Skeletal muscle tissue (tissue), 4 donors: ENCODE data around the gene RAD9B. TPM values are rescaled to one million over a fixed set of nuclear protein-coding genes. Genes with fewer than 3 reads are reported as not detected.
A peak's percentile ranks its signal among the peaks of the same experiment; 100 is the strongest.
"Not testable (repeated sequence)": the region's sequence is repeated elsewhere in the genome, so short reads cannot be mapped to it uniquely, and the experiment has no call there.

ENCODE experiments used
- H3K27ac ChIP-seq: one replicate; pipeline ENCODE4 v1.7.0; 2013; ENCODE audit warnings: mild to moderate bottlenecking, low read depth, low read length, inconsistent platforms
- H3K27me3 ChIP-seq, 3 donors: one replicate each; pipeline ENCODE4 v1.7.0; 2013; ENCODE audit warnings: low read length in 3 of 3; ENCODE audit not compliant: control insufficient read depth in 3 of 3, insufficient read depth in 3 of 3
- H3K36me3 ChIP-seq, 3 donors: one replicate each; pipeline ENCODE4 v1.7.0; 2013; ENCODE audit warnings: low read length in 3 of 3; ENCODE audit not compliant: control insufficient read depth in 3 of 3, insufficient read depth in 3 of 3
- H3K4me1 ChIP-seq, 3 donors: one replicate each; pipeline ENCODE4 v1.7.0; 2013; ENCODE audit warnings: low read length in 3 of 3, mild to moderate bottlenecking in 3 of 3; ENCODE audit not compliant: control insufficient read depth in 3 of 3, insufficient read depth in 3 of 3
- H3K4me3 ChIP-seq, 3 donors: one replicate each; pipeline ENCODE4 v1.7.0; 2013; ENCODE audit warnings: low read length in 3 of 3
- H3K9ac ChIP-seq, 3 donors: one replicate each; pipeline ENCODE4 v1.7.0; 2013; ENCODE audit warnings: low read length in 3 of 3, mild to moderate bottlenecking in 3 of 3, moderate library complexity in 2 of 3, low read depth in 1 of 3
- H3K9me3 ChIP-seq, 3 donors: one replicate each; pipeline ENCODE4 v1.7.0; 2013; ENCODE audit warnings: low read length in 3 of 3; ENCODE audit not compliant: control insufficient read depth in 3 of 3
- total RNA-seq: library from RNA; depleted of rRNA; stranded (reverse); fragments of >200 nt; gene quantifications from one replicate; pipeline ENCODE4 v1.2.3, GENCODE V29; 2014
- donor health status: Osteomylitis.

Gene RAD9B
- total RNA-seq, 1 donor from 2014 or later: 1.6 TPM

DNA sequence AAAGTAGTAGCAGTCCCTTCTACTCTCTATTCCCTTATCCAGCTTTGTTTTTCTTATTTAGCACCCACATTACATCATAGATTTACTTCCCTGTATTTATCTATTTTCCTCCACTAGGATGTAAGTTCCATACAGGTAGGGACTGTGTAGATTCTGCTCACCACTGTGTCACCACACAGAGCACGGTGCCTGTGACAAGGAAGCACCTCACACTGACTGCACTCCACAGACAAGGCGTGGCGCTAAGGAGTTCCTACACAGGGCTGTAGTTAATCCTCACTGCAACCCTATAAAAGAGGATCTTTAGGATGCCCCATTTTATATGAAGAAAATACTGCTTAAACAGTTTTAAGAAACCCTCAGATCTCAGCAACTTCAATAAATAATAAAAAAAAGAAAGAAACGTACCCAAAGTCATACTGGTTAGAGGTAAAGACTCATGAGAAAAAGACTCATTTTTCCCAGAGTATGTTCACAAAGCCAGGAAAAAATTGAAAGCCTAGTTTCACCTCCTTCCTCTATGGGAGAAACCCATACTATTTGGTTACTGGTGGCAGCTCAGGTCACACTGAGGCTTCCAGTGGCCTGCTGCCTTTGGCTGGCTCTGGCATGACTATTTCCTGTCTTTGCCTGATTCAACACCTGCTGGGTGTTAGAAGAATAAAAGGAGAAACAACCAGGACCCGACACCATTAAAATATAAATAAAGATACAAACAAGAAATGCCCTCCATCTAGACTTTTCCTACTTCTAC, 36.9 kb downstream of the RAD9B start:
- Histone ChIP-seq H3K9me3 (no peaks in the 10 kb centered on the region), H3K4me3 (no peak overlapping the region), H3K36me3 (peaks cover 8 to 27% (median 17%) of the 10 kb centered on the region in 3 donors), H3K27me3 (no peaks in the 10 kb centered on the region), H3K4me1 (peaks cover 54 to 59% (median 59%) of the 10 kb centered on the region in 3 donors), H3K27ac (peak overlapping the region; percentile 87), H3K9ac (peak overlapping the region in 2 of 3 donors; percentile 59 to 70)

- Histone ChIP-seq H3K27me3 (no peaks in the 10 kb centered on the region), H3K9ac (peak overlapping the region in 2 of 3 donors; percentile 59 to 70), H3K4me1 (peaks cover 56 to 61% (median 60%) of the 10 kb centered on the region in 3 donors), H3K4me3 (no peak overlapping the region), H3K27ac (peak overlapping the region; percentile 87), H3K9me3 (no peaks in the 10 kb centered on the region), H3K36me3 (peaks cover 8 to 27% (median 17%) of the 10 kb centered on the region in 3 donors)
Measured at GRCh38 chr12:110540048-110540447, 37.9 kb downstream of the RAD9B start.

- Histone ChIP-seq H3K27me3 (no peaks in the 10 kb centered on the region), H3K9ac (peak overlapping the region; percentile 41 to 69 (median 65)), H3K9me3 (no peaks in the 10 kb centered on the region), H3K27ac (peak overlapping the region; percentile 81), H3K36me3 (peaks cover 2 to 18% (median 7%) of the 10 kb centered on the region in 3 donors), H3K4me1 (peaks cover 51 to 58% (median 56%) of the 10 kb centered on the region in 3 donors), H3K4me3 (peak overlapping the region; percentile 5 to 46 (median 6))
Measured at GRCh38 chr12:110543252-110543959, 41.3 kb downstream of the RAD9B start.

GRCh38 chr12:110543965-110544364, 41.8 kb downstream of the RAD9B start:
- H3K9me3 ChIP-seq: no peaks in the 10 kb centered on the region
- H3K4me3 ChIP-seq: peak overlapping the region in 2 of 3 donors; percentile 6 to 46
- peak overlapping the region in 2 of 3 donors; percentile 41 to 69 for H3K9ac ChIP-seq
- no peaks in the 10 kb centered on the region for H3K27me3 ChIP-seq
- H3K4me1 ChIP-seq: peaks cover 51 to 58% (median 56%) of the 10 kb centered on the region in 3 donors
- peaks cover 2 to 13% (median 7%) of the 10 kb centered on the region in 3 donors for H3K36me3 ChIP-seq
- H3K27ac ChIP-seq: peak overlapping the region; percentile 81

GRCh38 chr12:110545259-110545658, 43.1 kb downstream of the RAD9B start:
- peaks cover 45 to 58% (median 54%) of the 10 kb centered on the region in 3 donors for H3K4me1 ChIP-seq
- not testable (repeated sequence) for H3K4me3 ChIP-seq, H3K9ac ChIP-seq, H3K27me3 ChIP-seq, H3K36me3 ChIP-seq, H3K9me3 ChIP-seq
- peak overlapping the region; percentile 14 for H3K27ac ChIP-seq

- Histone ChIP-seq H3K4me3 (no peak overlapping the region), H3K4me1 (peaks cover 42 to 53% (median 53%) of the 10 kb centered on the region in 3 donors), H3K36me3 (peaks cover 0 to 9% (median 7%) of the 10 kb centered on the region in 3 donors), H3K27ac (peak overlapping the region; percentile 14), H3K9ac (peak overlapping the region in 1 of 3 donors; percentile 26), H3K27me3 (no peaks in the 10 kb centered on the region), H3K9me3 (no peaks in the 10 kb centered on the region)
Measured at GRCh38 chr12:110545812-110546211, 43.7 kb downstream of the RAD9B start.

GRCh38 chr12:110546339-110546738, 44.2 kb downstream of the RAD9B start:
- Histone ChIP-seq H3K27me3 (no peaks in the 10 kb centered on the region), H3K36me3 (peaks cover 0 to 12% (median 7%) of the 10 kb centered on the region in 3 donors), H3K9me3 (no peaks in the 10 kb centered on the region), H3K4me3 (peak overlapping the region in 1 of 3 donors; percentile 45), H3K9ac (peak overlapping the region in 2 of 3 donors; percentile 33 to 46), H3K27ac (peak overlapping the region; percentile 14), H3K4me1 (peaks cover 46 to 57% (median 53%) of the 10 kb centered on the region in 3 donors)

DNA sequence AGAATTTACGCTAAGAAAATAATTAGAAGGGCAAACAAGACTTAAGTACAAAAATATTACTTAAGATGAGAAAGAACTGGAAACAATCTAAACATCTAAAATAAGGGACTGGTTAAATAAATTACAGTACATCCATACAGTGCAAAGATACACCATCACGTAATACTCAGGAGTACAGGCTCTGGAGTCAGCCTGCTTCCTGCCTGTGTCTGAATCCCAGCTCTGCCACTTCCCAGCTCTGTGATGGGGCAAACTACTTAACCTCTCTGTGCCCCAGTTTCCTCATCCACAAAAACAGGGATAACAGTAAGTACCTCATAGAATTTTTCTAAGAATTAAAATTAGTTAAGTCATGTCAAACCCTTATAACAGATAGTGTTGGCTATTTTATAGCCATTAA, 45.0 kb downstream of the RAD9B start:
- H3K36me3 ChIP-seq: peaks cover 4 to 15% (median 7%) of the 10 kb centered on the region in 3 donors
- H3K9me3 ChIP-seq: no peaks in the 10 kb centered on the region
- peak overlapping the region in 1 of 3 donors; percentile 46 for H3K9ac ChIP-seq
- H3K4me3 ChIP-seq: no peak overlapping the region
- H3K4me1 ChIP-seq: peaks cover 51 to 61% (median 52%) of the 10 kb centered on the region in 3 donors
- H3K27me3 ChIP-seq: no peaks in the 10 kb centered on the region
- H3K27ac ChIP-seq: peak overlapping the region; percentile 14

GRCh38 chr12:110548678-110549077, 46.5 kb downstream of the RAD9B start:
- Histone ChIP-seq H3K9ac (peak overlapping the region in 1 of 3 donors; percentile 55), H3K4me3 (peak overlapping the region in 1 of 3 donors; percentile 2), H3K36me3 (peaks cover 4 to 15% (median 7%) of the 10 kb centered on the region in 3 donors), H3K27me3 (no peaks in the 10 kb centered on the region), H3K9me3 (no peaks in the 10 kb centered on the region), H3K4me1 (peaks cover 37 to 51% (median 44%) of the 10 kb centered on the region in 3 donors), H3K27ac (peak overlapping the region; percentile 49)
